GM12892 (cell line): ENCODE results near the gene PEX7.

Source experiments
- POLR2A ChIP-seq: IDR thresholded peaks from 2 replicates; pipeline ENCODE4 v1.6.1; 2011; ENCODE audit warnings: low read depth, low read length, control low read depth
- TAF1 ChIP-seq: IDR thresholded peaks from 2 replicates; pipeline ENCODE4 v1.6.1; 2011; ENCODE audit warnings: low read depth, mild to moderate bottlenecking, control low read depth, low read length, borderline replicate concordance

DNA sequence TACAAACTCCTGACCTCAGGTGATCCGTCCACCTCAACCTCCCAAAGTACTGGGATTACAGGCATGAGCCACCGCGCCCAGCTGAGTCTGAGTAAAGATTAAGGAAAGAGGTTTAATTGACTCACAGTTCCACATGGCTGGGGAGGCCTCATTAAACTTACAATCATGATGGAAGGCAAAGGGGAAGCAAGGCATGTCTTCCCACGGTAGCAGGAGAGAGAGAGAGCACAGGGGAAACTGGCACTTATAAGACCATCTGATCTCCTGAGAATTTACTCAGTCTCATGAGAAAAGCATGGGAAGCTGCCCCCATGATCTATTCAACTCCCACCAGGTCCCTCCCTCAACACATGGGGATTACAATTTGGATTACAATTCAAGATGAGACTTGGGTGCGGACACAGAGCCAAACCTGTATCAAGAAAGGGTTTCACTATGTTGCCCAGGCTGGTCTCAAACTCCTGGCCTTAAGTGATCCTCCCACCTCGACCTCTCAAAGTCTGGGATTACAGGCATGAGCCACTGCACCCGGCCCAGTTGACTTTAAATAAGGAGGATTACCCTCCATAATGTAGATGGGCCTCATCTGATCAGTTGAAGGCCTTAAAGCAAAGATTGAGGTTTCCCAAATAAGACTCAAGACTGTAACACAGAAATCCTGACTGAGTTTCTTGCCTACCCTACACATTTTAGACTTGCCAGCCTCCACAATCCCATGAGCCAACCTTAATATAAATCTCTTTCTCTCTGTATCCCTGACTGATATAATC, 13.1 kb upstream of the PEX7 start:
- no peak for TF ChIP-seq POLR2A
- TF ChIP-seq TAF1 = no peak
